GM12891 (cell line): ENCODE data around the gene TSSK6.

Experiments
- POLR2A ChIP-seq: IDR thresholded peaks from 2 replicates; pipeline ENCODE4 v1.6.1; 2011; ENCODE audit warnings: low read depth, low read length, control low read depth
- POLR2AphosphoS5 ChIP-seq: IDR thresholded peaks from 2 replicates; pipeline ENCODE4 v1.6.1; 2011; ENCODE audit warnings: low read depth, low read length, control low read depth
- SPI1 ChIP-seq: IDR thresholded peaks from 2 replicates; pipeline ENCODE4 v1.6.1; 2011; ENCODE audit warnings: low read depth, low read length, control low read depth

- TF ChIP-seq POLR2AphosphoS5 (no peak), SPI1 (no peak), POLR2A (no peak)
These were observed 13.6 kb downstream of the TSSK6 start for GRCh38 chr19:19501798-19502197.
